Panc1 (cell line): ENCODE results near the gene SPOCK1. TPM values are rescaled to one million over a fixed set of nuclear protein-coding genes. Genes with fewer than 3 reads are reported as not detected.

Experiments
- ATAC-seq: fragments of 200-7000 bp; cut with Tn5 transposase; 2 replicates; pipeline ENCODE4 v1.9.1; 2020; ENCODE audit warnings: mild to moderate bottlenecking, moderate library complexity
- BruUV-seq: library from RNA; stranded (reverse); fragments of 400-500 nt; replicated peaks from 2 replicates; lab custom pipeline; 2021; lab: Mats Ljungman, UMichigan
- CTCF ChIA-PET: fragments of 300-600 bp; sonication (Branson Sonifier 250); formaldehyde crosslinking; loops from one replicate; lab custom pipeline; 2022; ENCODE audit warnings: antibody characterized with exemption; lab: Charles Lee
- POLR2A ChIA-PET: fragments of 300-600 bp; sonication (Branson Sonifier 250); formaldehyde crosslinking; loops from one replicate; lab custom pipeline; 2022; ENCODE audit warnings: antibody characterized with exemption; lab: Charles Lee
- DNase-seq: peaks from one replicate; pipeline ENCODE4 v3.0.0-alpha.2; 2010; ENCODE audit warnings: low read depth, low spot score
- H3K27ac ChIP-seq: 2 replicates; pipeline ENCODE4 v1.5.1; 2011; ENCODE audit warnings: mild to moderate bottlenecking, low read length, inconsistent platforms
- H3K27me3 ChIP-seq: fragments of 200-500 bp; sonication (Bioruptor generic); 2 replicates; pipeline ENCODE4 v1.6.0; 2014; ENCODE audit warnings: low read length, inconsistent platforms; ENCODE audit not compliant: control insufficient read depth, insufficient read depth
- H3K36me3 ChIP-seq: fragments of 200-500 bp; sonication (Bioruptor generic); 2 replicates; pipeline ENCODE4 v1.5.1; 2014; ENCODE audit warnings: inconsistent platforms, mild to moderate bottlenecking, low read length, moderate library complexity; ENCODE audit not compliant: control insufficient read depth, insufficient read depth
- H3K4me1 ChIP-seq: 2 replicates; pipeline ENCODE4 v1.5.1; 2011; ENCODE audit warnings: inconsistent platforms, mild to moderate bottlenecking, low read length, moderate library complexity; ENCODE audit not compliant: control insufficient read depth, insufficient read depth
- H3K4me3 ChIP-seq, 2 experiments: 2 replicates each; pipeline ENCODE4 v1.5.1; 2011 to 2012; ENCODE audit warnings: low read depth in 2 of 2, low read length in 2 of 2, mild to moderate bottlenecking in 2 of 2, inconsistent platforms in 1 of 2, moderate library complexity in 1 of 2
- H3K9me3 ChIP-seq: fragments of 200-500 bp; sonication (Bioruptor generic); 2 replicates; pipeline ENCODE4 v1.5.1; 2014; ENCODE audit warnings: low read depth, mild to moderate bottlenecking, inconsistent platforms, low read length, moderate library complexity; ENCODE audit not compliant: control insufficient read depth, insufficient read depth
- POLR2AphosphoS5 ChIP-seq: IDR thresholded peaks from 2 replicates; pipeline ENCODE4 v1.6.1; 2012; ENCODE audit warnings: mild to moderate bottlenecking, low read depth, low read length, moderate library complexity
- SIN3A ChIP-seq: IDR thresholded peaks from 2 replicates; pipeline ENCODE4 v1.6.1; 2012; ENCODE audit warnings: low read depth, mild to moderate bottlenecking, low read length, moderate library complexity, borderline replicate concordance; ENCODE audit not compliant: insufficient read depth
- TCF7L2 ChIP-seq: IDR thresholded peaks from 2 replicates; pipeline ENCODE4 v1.6.1; 2011; ENCODE audit warnings: mild to moderate bottlenecking, low read depth, low read length, inconsistent platforms
- in situ Hi-C: cut with HindIII; loops from 2 replicates; pipeline ENCODE4 v1.10.0; 2016; ENCODE audit warnings: low sequenced_read_pairs, low pct_unique_long_range_greater_than_20kb
- intact Hi-C: fragments of 100-400 bp; cut with micrococcal nuclease; formaldehyde crosslinking; loops from one replicate; pipeline ENCODE4 v1.10.0; 2022; ENCODE audit not compliant: unreplicated experiment
- total RNA-seq: library from RNA; stranded (reverse); gene quantifications from one replicate; pipeline ENCODE4 v1.2.1, GENCODE V29; 2021; ENCODE audit not compliant: unreplicated experiment
- TF ChIP-seq, protein P1 (sequence below), 2 experiments: IDR thresholded peaks; 2 replicates each; pipeline ENCODE4 v1.6.1; 2011 to 2012; ENCODE audit warnings: low read depth in 2 of 2, control low read depth in 1 of 2, low read length in 1 of 2, mild to moderate bottlenecking in 1 of 2, moderate library complexity in 1 of 2; ENCODE audit not compliant: insufficient read depth in 1 of 2
- TF ChIP-seq, protein P2 (sequence below): fragments of 450-650 bp; IDR thresholded peaks from 2 replicates; pipeline ENCODE4 v1.5.1; 2017; ENCODE audit warnings: mild to moderate bottlenecking

Gene SPOCK1
- total RNA-seq, 1 experiment from 2014 or later, result 15.6 TPM

DNA sequence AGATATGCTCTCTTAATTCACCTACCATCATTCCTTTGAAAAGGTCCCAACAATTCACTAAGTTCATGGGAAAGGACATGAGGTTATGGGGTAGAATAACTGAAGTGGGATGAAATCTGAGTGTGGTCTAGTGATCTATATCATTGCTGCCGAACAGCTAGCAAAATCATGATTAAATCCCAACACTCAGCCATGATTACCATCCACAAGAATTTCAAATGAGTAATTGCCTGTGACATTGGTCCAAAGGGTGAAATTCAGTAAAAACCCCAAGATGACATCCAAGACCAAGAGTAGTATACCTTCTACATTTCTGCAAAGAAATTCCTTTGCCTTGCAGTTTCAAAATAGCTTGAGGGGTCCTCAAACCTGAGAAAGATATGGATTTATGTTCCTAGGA, 225.6 kb downstream of the SPOCK1 start:
- H3K27ac ChIP-seq, result no peak overlapping the region
- CTCF ChIA-PET, result no interaction called here
- TF ChIP-seq POLR2AphosphoS5 (no peak), SIN3A (no peak), TCF7L2 (no peak)
- TF ChIP-seq, protein P1, sequence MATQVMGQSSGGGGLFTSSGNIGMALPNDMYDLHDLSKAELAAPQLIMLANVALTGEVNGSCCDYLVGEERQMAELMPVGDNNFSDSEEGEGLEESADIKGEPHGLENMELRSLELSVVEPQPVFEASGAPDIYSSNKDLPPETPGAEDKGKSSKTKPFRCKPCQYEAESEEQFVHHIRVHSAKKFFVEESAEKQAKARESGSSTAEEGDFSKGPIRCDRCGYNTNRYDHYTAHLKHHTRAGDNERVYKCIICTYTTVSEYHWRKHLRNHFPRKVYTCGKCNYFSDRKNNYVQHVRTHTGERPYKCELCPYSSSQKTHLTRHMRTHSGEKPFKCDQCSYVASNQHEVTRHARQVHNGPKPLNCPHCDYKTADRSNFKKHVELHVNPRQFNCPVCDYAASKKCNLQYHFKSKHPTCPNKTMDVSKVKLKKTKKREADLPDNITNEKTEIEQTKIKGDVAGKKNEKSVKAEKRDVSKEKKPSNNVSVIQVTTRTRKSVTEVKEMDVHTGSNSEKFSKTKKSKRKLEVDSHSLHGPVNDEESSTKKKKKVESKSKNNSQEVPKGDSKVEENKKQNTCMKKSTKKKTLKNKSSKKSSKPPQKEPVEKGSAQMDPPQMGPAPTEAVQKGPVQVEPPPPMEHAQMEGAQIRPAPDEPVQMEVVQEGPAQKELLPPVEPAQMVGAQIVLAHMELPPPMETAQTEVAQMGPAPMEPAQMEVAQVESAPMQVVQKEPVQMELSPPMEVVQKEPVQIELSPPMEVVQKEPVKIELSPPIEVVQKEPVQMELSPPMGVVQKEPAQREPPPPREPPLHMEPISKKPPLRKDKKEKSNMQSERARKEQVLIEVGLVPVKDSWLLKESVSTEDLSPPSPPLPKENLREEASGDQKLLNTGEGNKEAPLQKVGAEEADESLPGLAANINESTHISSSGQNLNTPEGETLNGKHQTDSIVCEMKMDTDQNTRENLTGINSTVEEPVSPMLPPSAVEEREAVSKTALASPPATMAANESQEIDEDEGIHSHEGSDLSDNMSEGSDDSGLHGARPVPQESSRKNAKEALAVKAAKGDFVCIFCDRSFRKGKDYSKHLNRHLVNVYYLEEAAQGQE (IDR thresholded peaks at IDR 0.05; ENCODE audit: insufficient read depth in 1 of 2, low read depth in 2 of 2, low read length in 1 of 2), result no peak
- TF ChIP-seq, protein P2, sequence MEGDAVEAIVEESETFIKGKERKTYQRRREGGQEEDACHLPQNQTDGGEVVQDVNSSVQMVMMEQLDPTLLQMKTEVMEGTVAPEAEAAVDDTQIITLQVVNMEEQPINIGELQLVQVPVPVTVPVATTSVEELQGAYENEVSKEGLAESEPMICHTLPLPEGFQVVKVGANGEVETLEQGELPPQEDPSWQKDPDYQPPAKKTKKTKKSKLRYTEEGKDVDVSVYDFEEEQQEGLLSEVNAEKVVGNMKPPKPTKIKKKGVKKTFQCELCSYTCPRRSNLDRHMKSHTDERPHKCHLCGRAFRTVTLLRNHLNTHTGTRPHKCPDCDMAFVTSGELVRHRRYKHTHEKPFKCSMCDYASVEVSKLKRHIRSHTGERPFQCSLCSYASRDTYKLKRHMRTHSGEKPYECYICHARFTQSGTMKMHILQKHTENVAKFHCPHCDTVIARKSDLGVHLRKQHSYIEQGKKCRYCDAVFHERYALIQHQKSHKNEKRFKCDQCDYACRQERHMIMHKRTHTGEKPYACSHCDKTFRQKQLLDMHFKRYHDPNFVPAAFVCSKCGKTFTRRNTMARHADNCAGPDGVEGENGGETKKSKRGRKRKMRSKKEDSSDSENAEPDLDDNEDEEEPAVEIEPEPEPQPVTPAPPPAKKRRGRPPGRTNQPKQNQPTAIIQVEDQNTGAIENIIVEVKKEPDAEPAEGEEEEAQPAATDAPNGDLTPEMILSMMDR, result no peak
- H3K36me3 ChIP-seq, result no peaks in the 10 kb centered on the region
- ATAC-seq (no peak), DNase-seq (no peak)
- in situ Hi-C loops, result no loop called here
- H3K4me1 ChIP-seq, result no peaks in the 10 kb centered on the region
- no TSS peak for BruUV-seq
- no peak overlapping the region for H3K4me3 ChIP-seq
- intact Hi-C loops, result no loop called here
- no peaks in the 10 kb centered on the region for H3K9me3 ChIP-seq
- no peaks in the 10 kb centered on the region for H3K27me3 ChIP-seq
- POLR2A ChIA-PET, result no interaction called here

DNA sequence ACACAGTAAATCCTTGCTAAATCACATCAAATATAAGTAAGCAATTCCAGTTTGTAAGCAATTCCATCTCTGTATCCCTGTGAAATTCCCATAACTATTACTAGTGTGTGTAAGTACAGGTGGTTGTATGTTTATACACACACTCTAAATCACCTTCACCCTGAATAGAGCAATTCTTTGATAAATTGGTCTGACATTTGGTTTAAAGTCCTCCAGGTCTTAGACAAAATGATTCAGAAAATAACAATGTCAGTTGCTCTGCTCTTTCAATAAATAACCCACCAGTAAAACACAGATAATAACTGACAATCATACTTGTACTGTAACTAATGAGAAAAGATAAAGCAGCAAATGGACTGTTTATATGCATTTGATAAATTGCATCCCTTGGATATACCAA, 226.3 kb downstream of the SPOCK1 start:
- no peaks in the 10 kb centered on the region for H3K27me3 ChIP-seq
- H3K4me3 ChIP-seq, result no peak overlapping the region
- intact Hi-C loops (no loop called here), in situ Hi-C loops (no loop called here)
- no peak overlapping the region for H3K27ac ChIP-seq
- CTCF ChIA-PET, result no interaction called here
- no peak for TF ChIP-seq TCF7L2
- TF ChIP-seq, protein P2, result no peak
- TF ChIP-seq, protein P1 (IDR thresholded peaks at IDR 0.05; ENCODE audit: insufficient read depth in 1 of 2, low read depth in 2 of 2, low read length in 1 of 2), result no peak
- TF ChIP-seq SIN3A, result no peak
- POLR2A ChIA-PET, result no interaction called here
- H3K9me3 ChIP-seq, result no peaks in the 10 kb centered on the region
- BruUV-seq, result no TSS peak
- H3K4me1 ChIP-seq, result no peaks in the 10 kb centered on the region
- ATAC-seq (no peak), DNase-seq (no peak)
- H3K36me3 ChIP-seq, result no peaks in the 10 kb centered on the region
